Ramos (cell line): ENCODE data around the gene TIGD3.
"Not testable (repeated sequence)": the region's sequence is repeated elsewhere in the genome, so short reads cannot be mapped to it uniquely, and the experiment has no call there.

Experiments used
- in situ Hi-C: fragments of 300-500 bp; cut with MboI; formaldehyde crosslinking; loops from one replicate; pipeline ENCODE4 v1.14.3; 2022; ENCODE audit warnings: low sequenced_read_pairs; ENCODE audit not compliant: unreplicated experiment

Gene TIGD3

GRCh38 chr11:65323813-65324212 is 30.7 kb upstream of the TIGD3 start:
- in situ Hi-C loops = no loop called here

GRCh38 chr11:65325435-65325834 is 29.1 kb upstream of the TIGD3 start:
- in situ Hi-C loops = no loop called here

GRCh38 chr11:65327021-65327420 is 27.5 kb upstream of the TIGD3 start:
- in situ Hi-C loops = no loop called here

- in situ Hi-C loops = no loop called here
Measured at GRCh38 chr11:65329478-65329877, 25.1 kb upstream of the TIGD3 start.

- in situ Hi-C loops = no loop called here
Measured at GRCh38 chr11:65329944-65330403, 24.6 kb upstream of the TIGD3 start.

- in situ Hi-C loops = no loop called here
Measured at GRCh38 chr11:65330544-65330943, 24.0 kb upstream of the TIGD3 start.

- in situ Hi-C loops = not testable (repeated sequence)
Measured at GRCh38 chr11:65332591-65332990, 22.0 kb upstream of the TIGD3 start.

- in situ Hi-C loops = no loop called here
Measured at GRCh38 chr11:65334696-65335295, 19.8 kb upstream of the TIGD3 start.

- in situ Hi-C loops = no loop called here
Measured at GRCh38 chr11:65338676-65339075, 15.9 kb upstream of the TIGD3 start.

- in situ Hi-C loops = no loop called here
Measured at GRCh38 chr11:65340226-65340625, 14.3 kb upstream of the TIGD3 start.

- in situ Hi-C loops = no loop called here
Measured at GRCh38 chr11:65341856-65342255, 12.7 kb upstream of the TIGD3 start.

GRCh38 chr11:65351511-65351910 is 3.0 kb upstream of the TIGD3 start:
- in situ Hi-C loops = no loop called here

- in situ Hi-C loops = no loop called here
Measured at GRCh38 chr11:65352783-65353182, 1.8 kb upstream of the TIGD3 start.

GRCh38 chr11:65353376-65353775 is 1.2 kb upstream of the TIGD3 start:
- in situ Hi-C loops = no loop called here

- in situ Hi-C loops = no loop called here
Measured at GRCh38 chr11:65353900-65354264, 669 bp upstream of the TIGD3 start.

- in situ Hi-C loops = no loop called here
Measured at GRCh38 chr11:65355013-65355775, 643 bp downstream of the TIGD3 start.

- in situ Hi-C loops = no loop called here
Measured at GRCh38 chr11:65355776-65356393, 1.3 kb downstream of the TIGD3 start.

- in situ Hi-C loops = no loop called here
Measured at GRCh38 chr11:65356394-65356972, 1.9 kb downstream of the TIGD3 start.

- in situ Hi-C loops = no loop called here
Measured at GRCh38 chr11:65357856-65358356, 3.4 kb downstream of the TIGD3 start.

GRCh38 chr11:65362320-65362931 is 7.9 kb downstream of the TIGD3 start:
- in situ Hi-C loops = no loop called here

- in situ Hi-C loops = no loop called here
Measured at GRCh38 chr11:65362966-65363365, 8.4 kb downstream of the TIGD3 start.
